H1 (cell line): ENCODE results near the gene KCNMA1. TPM values are rescaled to one million over a fixed set of nuclear protein-coding genes. Genes with fewer than 3 reads are reported as not detected.

Experiments used
- CTCF ChIA-PET: fragments of 300-600 bp; sonication (Branson Sonifier 250); formaldehyde crosslinking; loops from one replicate; lab custom pipeline; 2021; ENCODE audit not compliant: partially characterized antibody; lab: Charles Lee
- POLR2A ChIA-PET: fragments of 300-600 bp; sonication (Branson Sonifier 250); formaldehyde crosslinking; loops from one replicate; lab custom pipeline; 2021; ENCODE audit warnings: inconsistent platforms; ENCODE audit not compliant: partially characterized antibody; lab: Charles Lee
- DNase-seq, 2 experiments: peaks; one replicate each; pipeline versions ENCODE4 v3.0.0 to v3.0.0-alpha.2; 2010 to 2022; ENCODE audit warnings: low spot score in 2 of 2, low read depth in 1 of 2, mixed read lengths in 1 of 2
- FAIRE-seq: peaks from 2 replicates; lab custom pipeline; 2011; peaks lifted over from hg19 to GRCh38; lab: Jason Lieb, UNC
- H2AFZ ChIP-seq: 2 replicates; pipeline ENCODE4 v1.8.1; 2012; ENCODE audit warnings: low read length, inconsistent platforms
- H2AK5ac ChIP-seq: 2 replicates; pipeline ENCODE4 v1.6.1; 2013; ENCODE audit warnings: low read depth, low read length
- H2BK120ac ChIP-seq: replicated peaks from 2 replicates; pipeline ENCODE3; 2013; ENCODE audit warnings: low read depth, low read length, inconsistent platforms
- H2BK12ac ChIP-seq: 2 replicates; pipeline ENCODE4 v1.6.1; 2013; ENCODE audit warnings: low read depth, low read length
- H2BK15ac ChIP-seq: 2 replicates; pipeline ENCODE4 v1.6.1; 2013; ENCODE audit warnings: low read length
- H2BK20ac ChIP-seq: 2 replicates; pipeline ENCODE4 v1.6.1; 2013; ENCODE audit warnings: low read length
- H2BK5ac ChIP-seq: 2 replicates; pipeline ENCODE4 v1.6.1; 2013; ENCODE audit warnings: low read depth, low read length
- H3K14ac ChIP-seq: 2 replicates; pipeline ENCODE4 v1.6.1; 2013; ENCODE audit warnings: inconsistent platforms; ENCODE audit not compliant: insufficient read length
- H3K18ac ChIP-seq: 2 replicates; pipeline ENCODE4 v1.6.1; 2013; ENCODE audit warnings: low read length; ENCODE audit errors: extremely low read depth
- H3K23ac ChIP-seq: 2 replicates; pipeline ENCODE4 v1.6.1; 2013; ENCODE audit warnings: inconsistent platforms; ENCODE audit not compliant: insufficient read length
- H3K23me2 ChIP-seq: 2 replicates; pipeline ENCODE4 v1.6.1; 2013; ENCODE audit warnings: low read depth, low read length
- H3K27ac ChIP-seq: 2 replicates; pipeline ENCODE4 v1.6.1; 2011; ENCODE audit warnings: low read depth, low read length, inconsistent platforms
- H3K27me3 ChIP-seq, 4 experiments: replicated peaks in 1 of 4; 1 replicate in 1 of 4; 2 replicates in 3 of 4; pipeline versions ENCODE4 v1.6.1 to v1.8.1; 2011 to 2013; ENCODE audit warnings: low read length in 3 of 4, mild to moderate bottlenecking in 3 of 4, inconsistent platforms in 2 of 4, mixed read lengths in 2 of 4, moderate library complexity in 1 of 4; ENCODE audit not compliant: control insufficient read depth in 3 of 4, insufficient read depth in 3 of 4; ENCODE audit errors: extremely low read depth in 1 of 4
- H3K36me3 ChIP-seq, 4 experiments: 2 replicates each; pipeline versions ENCODE4 v1.6.1 to v1.8.1; 2011 to 2013; ENCODE audit warnings: mild to moderate bottlenecking in 4 of 4, low read length in 3 of 4, moderate library complexity in 2 of 4, control low read depth in 1 of 4, inconsistent platforms in 1 of 4; ENCODE audit not compliant: insufficient read depth in 4 of 4, control insufficient read depth in 2 of 4
- H3K4ac ChIP-seq: replicated peaks from 2 replicates; pipeline ENCODE3; 2013; ENCODE audit warnings: low read length, low read depth, mixed read lengths, inconsistent platforms; ENCODE audit not compliant: insufficient read length
- H3K4me1 ChIP-seq, 4 experiments: replicated peaks in 1 of 4; 1 replicate in 1 of 4; 2 replicates in 3 of 4; pipeline versions ENCODE4 v1.6.1 to v1.8.1; 2011 to 2013; ENCODE audit warnings: low read length in 3 of 4, inconsistent platforms in 2 of 4, mixed read lengths in 1 of 4; ENCODE audit not compliant: insufficient read depth in 4 of 4, control insufficient read depth in 3 of 4
- H3K4me2 ChIP-seq, 2 experiments: 2 replicates each; pipeline versions ENCODE4 v1.6.1 to v1.8.1; 2011 to 2013; ENCODE audit warnings: low read depth in 2 of 2, low read length in 2 of 2, control low read depth in 1 of 2, inconsistent platforms in 1 of 2, mild to moderate bottlenecking in 1 of 2; ENCODE audit not compliant: insufficient read depth in 1 of 2
- H3K4me3 ChIP-seq, 4 experiments: fragments of 200-600, 300-600 bp in 1 of 4; sonication (generic), shearing (Covaris generic), sonication (Bioruptor Twin) in 1 of 4; 2 replicates each; pipeline versions ENCODE4 v1.5.1 to v1.8.1; 2011 to 2016; ENCODE audit warnings: low read length in 4 of 4, low read depth in 3 of 4, control low read depth in 2 of 4, inconsistent platforms in 2 of 4, mild to moderate bottlenecking in 2 of 4, mixed read lengths in 1 of 4, moderate library complexity in 1 of 4; ENCODE audit not compliant: insufficient read depth in 2 of 4; ENCODE audit errors: extremely low read depth in 1 of 4
- H3K56ac ChIP-seq: replicated peaks from 2 replicates; pipeline ENCODE3; 2013; ENCODE audit warnings: low read depth, mild to moderate bottlenecking, mixed read lengths, low read length, inconsistent platforms; ENCODE audit not compliant: insufficient read length
- H3K79me1 ChIP-seq: 2 replicates; pipeline ENCODE4 v1.6.1; 2013; ENCODE audit warnings: low read depth, low read length, control low read depth
- H3K79me2 ChIP-seq, 2 experiments: 2 replicates each; pipeline versions ENCODE4 v1.6.1 to v1.8.1; 2012 to 2013; ENCODE audit warnings: low read length in 2 of 2, mild to moderate bottlenecking in 2 of 2, inconsistent platforms in 1 of 2; ENCODE audit not compliant: insufficient read depth in 2 of 2, control insufficient read depth in 1 of 2
- H3K9ac ChIP-seq, 4 experiments: replicated peaks in 1 of 4; 1 replicate in 1 of 4; 2 replicates in 3 of 4; pipeline versions ENCODE4 v1.6.1 to v1.8.1; 2011 to 2013; ENCODE audit warnings: low read depth in 3 of 4, low read length in 3 of 4, control low read depth in 2 of 4, mild to moderate bottlenecking in 2 of 4, moderate library complexity in 2 of 4, inconsistent platforms in 1 of 4; ENCODE audit errors: extremely low read depth in 1 of 4
- H3K9me3 ChIP-seq, 2 experiments: 2 replicates each; pipeline versions ENCODE4 v1.6.1 to v1.8.1; 2012 to 2013; ENCODE audit warnings: mild to moderate bottlenecking in 2 of 2, moderate library complexity in 2 of 2, control low read depth in 1 of 2, inconsistent platforms in 1 of 2, low read depth in 1 of 2, low read length in 1 of 2, mixed read lengths in 1 of 2; ENCODE audit not compliant: insufficient read depth in 2 of 2
- H4K20me1 ChIP-seq, 2 experiments: replicated peaks in 1 of 2; 2 replicates each; pipeline versions ENCODE3 to v1.8.1; 2011 to 2013; ENCODE audit warnings: inconsistent platforms in 2 of 2, low read length in 2 of 2, mild to moderate bottlenecking in 1 of 2; ENCODE audit not compliant: insufficient read depth in 2 of 2, control insufficient read depth in 1 of 2
- H4K5ac ChIP-seq: 2 replicates; pipeline ENCODE4 v1.6.1; 2013; ENCODE audit warnings: low read length, low read depth, mixed read lengths, inconsistent platforms; ENCODE audit not compliant: insufficient read length
- H4K8ac ChIP-seq: 2 replicates; pipeline ENCODE4 v1.8.0; 2013; ENCODE audit warnings: mild to moderate bottlenecking, moderate library complexity, low read length, inconsistent platforms; ENCODE audit not compliant: insufficient read depth; ENCODE audit errors: extremely low read depth
- H4K91ac ChIP-seq: replicated peaks from 2 replicates; pipeline ENCODE3; 2013; ENCODE audit warnings: low read length, mixed read lengths, inconsistent platforms; ENCODE audit not compliant: insufficient read length
- TCF12 ChIP-seq: IDR thresholded peaks from 2 replicates; pipeline ENCODE4 v1.6.1; 2011; ENCODE audit warnings: low read depth, mild to moderate bottlenecking, low read length
- WGBS, 2 experiments: shearing (Covaris generic) in 1 of 2; methylation state at CpG; one replicate each; pipeline versions ENCODE4 v1.1.6 to v1.1.7; 2013 to 2015; ENCODE audit warnings: low lambda C conversion rate in 2 of 2, mixed read lengths in 2 of 2, inconsistent platforms in 1 of 2, low coverage in 1 of 2, missing lambda C conversion rate in 1 of 2; ENCODE audit not compliant: insufficient replicate concordance in 2 of 2, insufficient coverage in 1 of 2, insufficient read length in 1 of 2; ENCODE audit errors: extremely low coverage in 1 of 2, missing lambda C conversion rate in 1 of 2; 5-methylcytosine and 5-hydroxymethylcytosine counted together
- polyA plus RNA-seq, 7 experiments: library from polyadenylated mRNA; depleted of rRNA in 3 of 7; stranded (reverse) in 5 of 7; unstranded in 2 of 7; fragments of >200 nt in 5 of 7; fragments of 200-250 nt in 2 of 7; gene quantifications; 1 replicate in 5 of 7; 2 replicates in 1 of 7; 4 replicates in 1 of 7; pipeline versions ENCODE4 v1.2.1 to v1.2.3, GENCODE V29; 2011 to 2013; ENCODE audit warnings: missing spikeins in 2 of 7, mixed read lengths in 2 of 7
- total RNA-seq: library from RNA; stranded (reverse); fragmentation: NEBNext Ultra II Directional; extraction: Animal tissue kit (Norgen Biotek cat#: 25700); gene quantifications from 2 replicates; pipeline ENCODE4 v1.2.1, GENCODE V29; 2021

The KCNMA1 gene
- total and polyA plus RNA-seq, 2 of the 8 experiments (the other 6 are each of a cell fraction or from before 2014, with no cell fraction given), result 10.2 to 11.1 TPM

DNA sequence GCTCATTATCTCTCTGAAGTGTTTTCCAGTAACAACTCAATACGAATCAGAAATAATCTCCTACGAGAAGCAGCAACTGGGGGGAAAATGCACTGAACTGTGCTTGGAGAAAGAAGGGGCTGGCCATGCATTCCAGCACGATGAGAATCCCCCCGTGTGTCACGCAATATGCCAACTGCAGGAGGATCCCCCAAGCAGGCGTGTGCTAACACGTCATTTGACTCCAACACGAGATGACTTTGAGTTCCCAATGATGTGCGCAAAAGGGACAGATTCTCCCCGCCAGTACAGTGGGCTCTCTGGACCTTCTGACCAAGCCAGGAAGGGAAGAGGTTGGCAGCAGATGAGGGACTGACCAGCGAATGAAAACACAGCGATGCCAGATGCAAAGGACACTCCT is 105.5 kb downstream of the KCNMA1 start:
- Histone ChIP-seq H3K56ac (no peak overlapping the region), H2BK12ac (no peak overlapping the region), H3K9ac (no peak overlapping the region), H3K9me3 (no peaks in the 10 kb centered on the region), H2BK120ac (no peak overlapping the region), H3K79me2 (peaks cover 0 to 2% of the 10 kb centered on the region in 2 experiments; a peak in 2 of 4 replicates), H3K4me3 (no peak overlapping the region), H3K14ac (no peak overlapping the region), H3K23me2 (peaks cover 2% of the 10 kb centered on the region; the same call in 1 of the 2 replicates), H3K27me3 (no peaks in the 10 kb centered on the region), H3K4me2 (no peak overlapping the region), H4K8ac (no peak overlapping the region), H3K27ac (no peak overlapping the region), H3K36me3 (no peaks in the 10 kb centered on the region), H3K79me1 (no peaks in the 10 kb centered on the region), H3K4me1 (peaks cover 1 to 13% (median 11%) of the 10 kb centered on the region in 4 experiments; a peak in 6 of 7 replicates), H2BK20ac (peak overlapping the region; percentile 55; the same call in 1 of the 2 replicates), H3K23ac (no peak overlapping the region), H3K4ac (no peak overlapping the region), H3K18ac (no peak overlapping the region), H4K91ac (no peak overlapping the region), H2BK15ac (no peak overlapping the region), H4K5ac (no peak overlapping the region), H2AK5ac (no peak overlapping the region), H2BK5ac (no peak overlapping the region; the same call in 1 of the 2 replicates), H4K20me1 (no peaks in the 10 kb centered on the region), H2AFZ (no peak overlapping the region)
- ChIA-PET POLR2A (interaction anchor here (1.5 kb wide), 1 partner anchor 34 kb away, joined by 4 read pairs; no protein-coding TSS in a partner anchor), CTCF (interaction anchor here (0.6 to 2.0 kb wide), 4 partner anchors 10 to 182 kb away, joined by 3 to 6 read pairs (median 4); no protein-coding TSS in a partner anchor)
- no peak for TF ChIP-seq TCF12
- DNase-seq (no peak), FAIRE-seq (no peak)
- 78% methylated on average over 12 of the region's 12 CpGs; no CpG with 5 or more reads in 1 of the 2 experiments for WGBS, 2 experiments
